ENCODE data around the gene PHACTR3. TPM values are rescaled to one million over a fixed set of nuclear protein-coding genes. Genes with fewer than 3 reads are reported as not detected.

PHACTR3 gene
- total RNA-seq, 1 experiment from 2014 or later = not detected

- H2AFZ ChIP-seq (ENCODE audit: low read depth, low read length, poor library complexity, severe bottlenecking) = no peak overlapping the region
- TF ChIP-seq ATF3 (IDR thresholded peaks at IDR 0.05) = no peak
- TF ChIP-seq POLR2A (IDR thresholded peaks at IDR 0.05; ENCODE audit: borderline replicate concordance, extremely low read depth, insufficient read depth, insufficient read length) = no peak
- TF ChIP-seq CEBPB (IDR thresholded peaks at IDR 0.05; ENCODE audit: low read depth) = no peak
- TF ChIP-seq JUND (IDR thresholded peaks at IDR 0.05) = no peak
- TF ChIP-seq ELF1 (IDR thresholded peaks at IDR 0.05; ENCODE audit: borderline replicate concordance, low read depth) = no peak
- no peak for TF ChIP-seq ZBTB33 (IDR thresholded peaks at IDR 0.05; ENCODE audit: extremely low read depth, insufficient replicate concordance, low read length)
- H3K79me2 ChIP-seq (ENCODE audit: insufficient read depth, low read length) = no peaks in the 10 kb centered on the region
- no peak overlapping the region for H3K9ac ChIP-seq (ENCODE audit: low read length)
- no TSS peak for BruUV-seq (replicated peaks)
- CTCF ChIA-PET = no interaction called here
- H4K20me1 ChIP-seq (ENCODE audit: insufficient read depth) = no peaks in the 10 kb centered on the region
- no peaks in the 10 kb centered on the region; a peak in 1 of 4 replicates for H3K4me1 ChIP-seq (ENCODE audit: control insufficient read depth in 1 of 2, insufficient read depth in 2 of 2, low read length in 2 of 2)
- intact Hi-C loops (cut with micrococcal nuclease) = no loop called here
- no peak overlapping the region for H3K27ac ChIP-seq (ENCODE audit: low read depth, low read length)
- POLR2A ChIA-PET = no interaction called here
- ATAC-seq (no peak), DNase-seq (ENCODE audit: low read depth, low spot score) (no peak)
- RAD21 ChIA-PET (ENCODE audit: low non-redundant PET in 1 of 2, low total read pairs in 2 of 2, uncharacterized antibody in 2 of 2, unreplicated experiment in 2 of 2) = no interaction called here
- no peaks in the 10 kb centered on the region for H3K9me3 ChIP-seq (ENCODE audit: control insufficient read depth in 1 of 2, insufficient read depth in 1 of 2, low read depth in 1 of 2, low read length in 2 of 2)
- H3K9me2 ChIP-seq (ENCODE audit: insufficient read depth) = no peaks in the 10 kb centered on the region
- H3K4me2 ChIP-seq (ENCODE audit: low read length) = no peak overlapping the region
- no peak overlapping the region for H3K4me3 ChIP-seq (replicated peaks in 1 of 2; ENCODE audit: low read depth in 1 of 2, low read length in 2 of 2)
- H3K27me3 ChIP-seq (ENCODE audit: insufficient read depth, low read length) = peaks cover 15% of the 10 kb centered on the region
- H3K36me3 ChIP-seq (ENCODE audit: control insufficient read depth in 1 of 2, insufficient read depth in 2 of 2, low read length in 2 of 2) = no peaks in the 10 kb centered on the region
Measured at GRCh38 chr20:59829054-59829785, 224.9 kb downstream of the PHACTR3 start.

Data from HCT116 (cell line).